PC-9 (cell line): ENCODE data around the gene SLC7A6.

Source experiments
- EZH2 ChIP-seq: fragments of 200-600 bp; sonication (generic); IDR thresholded peaks from 2 replicates; pipeline ENCODE4 v1.8.0; 2017; ENCODE audit warnings: antibody characterized with exemption, low read depth
- TF ChIP-seq, protein P1 (sequence below): fragments of 200-600 bp; sonication (generic); conservative IDR thresholded peaks from 2 replicates; pipeline ENCODE4 v1.6.1; 2017; ENCODE audit warnings: mixed run types, antibody characterized with exemption, mild to moderate bottlenecking, moderate library complexity

DNA sequence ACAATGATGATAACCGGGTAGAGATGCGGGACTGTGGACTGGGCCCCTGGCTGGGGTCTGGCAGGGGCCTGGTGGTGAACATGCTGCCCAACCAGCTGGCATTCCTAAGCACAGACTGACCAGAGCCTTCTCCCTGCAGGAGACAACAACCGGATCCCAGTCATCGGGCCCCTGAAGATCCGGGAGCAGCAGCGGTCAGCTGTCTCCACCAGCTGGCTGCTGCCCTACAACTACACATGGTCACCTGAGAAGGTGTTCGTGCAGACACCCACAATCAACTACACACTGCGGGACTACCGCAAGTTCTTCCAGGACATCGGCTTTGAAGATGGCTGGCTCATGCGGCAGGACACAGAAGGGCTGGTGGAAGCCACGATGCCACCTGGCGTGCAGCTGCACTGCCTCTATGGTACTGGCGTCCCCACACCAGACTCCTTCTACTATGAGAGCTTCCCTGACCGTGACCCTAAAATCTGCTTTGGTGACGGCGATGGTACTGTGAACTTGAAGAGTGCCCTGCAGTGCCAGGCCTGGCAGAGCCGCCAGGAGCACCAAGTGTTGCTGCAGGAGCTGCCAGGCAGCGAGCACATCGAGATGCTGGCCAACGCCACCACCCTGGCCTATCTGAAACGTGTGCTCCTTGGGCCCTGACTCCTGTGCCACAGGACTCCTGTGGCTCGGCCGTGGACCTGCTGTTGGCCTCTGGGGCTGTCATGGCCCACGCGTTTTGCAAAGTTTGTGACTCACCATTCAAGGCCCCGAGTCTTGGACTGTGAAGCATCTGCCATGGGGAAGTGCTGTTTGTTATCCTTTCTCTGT, 5.1 kb upstream of the SLC7A6 start:
- TF ChIP-seq, protein P1, sequence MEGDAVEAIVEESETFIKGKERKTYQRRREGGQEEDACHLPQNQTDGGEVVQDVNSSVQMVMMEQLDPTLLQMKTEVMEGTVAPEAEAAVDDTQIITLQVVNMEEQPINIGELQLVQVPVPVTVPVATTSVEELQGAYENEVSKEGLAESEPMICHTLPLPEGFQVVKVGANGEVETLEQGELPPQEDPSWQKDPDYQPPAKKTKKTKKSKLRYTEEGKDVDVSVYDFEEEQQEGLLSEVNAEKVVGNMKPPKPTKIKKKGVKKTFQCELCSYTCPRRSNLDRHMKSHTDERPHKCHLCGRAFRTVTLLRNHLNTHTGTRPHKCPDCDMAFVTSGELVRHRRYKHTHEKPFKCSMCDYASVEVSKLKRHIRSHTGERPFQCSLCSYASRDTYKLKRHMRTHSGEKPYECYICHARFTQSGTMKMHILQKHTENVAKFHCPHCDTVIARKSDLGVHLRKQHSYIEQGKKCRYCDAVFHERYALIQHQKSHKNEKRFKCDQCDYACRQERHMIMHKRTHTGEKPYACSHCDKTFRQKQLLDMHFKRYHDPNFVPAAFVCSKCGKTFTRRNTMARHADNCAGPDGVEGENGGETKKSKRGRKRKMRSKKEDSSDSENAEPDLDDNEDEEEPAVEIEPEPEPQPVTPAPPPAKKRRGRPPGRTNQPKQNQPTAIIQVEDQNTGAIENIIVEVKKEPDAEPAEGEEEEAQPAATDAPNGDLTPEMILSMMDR = no peak
- no peak for TF ChIP-seq EZH2
